Stimulated activated CD8-positive, alpha-beta memory T cell treated with anti-CD3 and anti-CD28 coated beads, Interleukin-15, amount 100 ng/mL, for 48 hours (primary cell): ENCODE measurements around the gene BCL2L12.
"Not testable (repeated sequence)": the region's sequence is repeated elsewhere in the genome, so short reads cannot be mapped to it uniquely, and the experiment has no call there.

Experiments used
- DNase-seq, 2 donors: peaks; one replicate each; pipeline ENCODE4 v3.0.0-alpha.2; 2020; ENCODE audit warnings: low read depth in 2 of 2

BCL2L12 gene, protein sequence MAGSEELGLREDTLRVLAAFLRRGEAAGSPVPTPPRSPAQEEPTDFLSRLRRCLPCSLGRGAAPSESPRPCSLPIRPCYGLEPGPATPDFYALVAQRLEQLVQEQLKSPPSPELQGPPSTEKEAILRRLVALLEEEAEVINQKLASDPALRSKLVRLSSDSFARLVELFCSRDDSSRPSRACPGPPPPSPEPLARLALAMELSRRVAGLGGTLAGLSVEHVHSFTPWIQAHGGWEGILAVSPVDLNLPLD

DNA sequence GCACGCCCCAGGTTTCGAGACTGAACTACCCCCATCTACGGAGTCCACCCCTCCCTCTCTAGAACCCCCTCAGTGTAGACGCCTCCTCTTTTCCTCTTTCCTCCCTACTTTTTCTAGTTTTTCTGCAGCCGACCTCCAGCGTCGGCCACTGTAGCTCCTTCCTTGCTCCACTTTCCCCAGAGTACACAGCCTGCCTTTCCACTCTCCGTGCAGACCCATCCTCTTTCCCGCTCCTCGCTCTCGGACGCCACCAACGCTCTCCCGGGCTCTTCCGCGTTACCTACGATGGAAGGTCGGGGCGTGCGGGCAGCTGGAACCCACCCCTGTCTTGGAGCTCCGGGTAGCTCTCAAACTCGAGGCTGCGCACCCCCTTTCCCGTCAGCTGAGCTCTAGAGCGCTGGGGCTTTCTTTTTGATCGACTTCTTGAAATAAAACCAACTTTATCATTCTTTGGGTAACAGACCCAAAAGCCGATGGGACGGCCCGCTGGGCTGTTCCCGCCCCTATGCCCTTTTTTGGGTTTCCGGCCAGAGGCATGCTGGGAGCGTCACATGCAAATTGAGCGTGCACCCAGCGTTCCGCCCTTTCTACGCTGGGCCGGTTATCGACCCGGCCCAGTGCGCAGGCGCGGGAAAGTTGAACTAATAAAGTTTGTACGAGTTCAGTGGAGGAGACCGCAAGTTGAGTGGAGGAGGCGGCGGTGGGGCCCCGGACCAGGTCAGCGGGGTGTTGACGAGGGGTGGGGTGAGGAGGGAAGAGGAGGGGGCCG lies at the start of gene BCL2L12, which contains the start of gene IRF3:
TSS of gene BCL2L12 (plus strand) at position 583 of the 769 bp plus-strand sequence. CDS start 760 bp downstream, outside the sequence.
TSS of gene IRF3 (minus strand) at position 507 of the 769 bp plus-strand sequence. CDS start 1,019 bp downstream, outside the sequence.
- DNase-seq = peak; percentile 96 to 97

DNA sequence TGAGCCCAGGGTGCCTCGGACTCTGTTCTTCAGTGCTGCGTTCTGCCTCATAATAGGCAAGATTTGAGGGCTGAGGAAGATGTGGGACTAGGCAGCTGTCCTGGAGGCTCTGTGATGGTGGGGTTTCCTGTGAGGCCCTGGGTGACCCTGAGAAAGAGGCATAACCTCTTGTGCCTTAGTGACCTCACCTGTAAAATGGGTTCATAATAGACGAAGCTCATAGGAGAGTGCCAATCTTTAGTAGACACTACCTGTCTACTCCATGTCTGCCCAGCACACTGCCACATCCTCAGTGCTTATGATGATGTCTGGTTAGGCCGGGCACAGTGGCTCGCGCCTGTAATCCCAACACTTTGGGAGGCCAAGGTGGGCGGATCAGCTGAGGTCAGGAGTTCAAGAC lies 49.2 kb upstream of the BCL2L12 start:
- DNase-seq = no peak

DNA sequence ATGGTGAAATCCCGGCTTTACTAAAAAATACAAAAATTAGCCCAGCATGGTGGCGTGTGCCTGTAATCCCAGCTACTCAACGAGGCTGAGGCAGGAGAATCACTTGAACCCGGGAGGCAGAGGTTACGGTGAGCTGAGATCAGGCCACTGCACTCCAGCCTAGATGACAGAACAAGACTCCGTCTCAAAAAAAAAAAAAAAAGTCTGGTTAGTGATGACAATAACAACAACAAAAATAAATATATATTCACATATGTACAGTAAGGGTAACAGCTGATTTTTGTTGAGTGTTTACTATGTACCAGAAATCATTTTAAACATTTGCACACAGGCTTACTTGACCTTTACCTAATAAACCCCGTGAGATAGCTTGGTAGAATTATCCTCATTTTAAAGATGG lies 48.8 kb upstream of the BCL2L12 start:
- DNase-seq = no peak

DNA sequence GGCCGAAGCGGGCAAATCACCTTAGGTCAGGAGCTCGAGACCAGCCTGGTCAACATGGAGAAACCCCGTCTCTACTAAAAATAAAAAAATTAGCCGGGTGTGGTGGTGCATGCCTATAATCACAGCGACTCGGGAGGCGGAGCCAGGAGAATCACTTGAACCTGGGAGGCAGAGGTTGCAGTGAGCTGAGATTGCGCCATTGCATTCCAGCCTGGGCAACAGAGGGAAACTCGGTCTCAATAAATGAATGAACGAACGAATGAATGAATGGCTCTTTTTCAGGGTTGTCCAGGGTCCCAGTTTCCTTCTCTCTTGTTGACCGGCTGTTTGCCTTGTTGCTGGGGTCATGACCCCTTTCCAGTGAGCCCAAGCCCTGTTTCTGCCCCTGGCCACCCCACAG lies 47.9 kb upstream of the BCL2L12 start:
- not testable (repeated sequence) for DNase-seq

DNA sequence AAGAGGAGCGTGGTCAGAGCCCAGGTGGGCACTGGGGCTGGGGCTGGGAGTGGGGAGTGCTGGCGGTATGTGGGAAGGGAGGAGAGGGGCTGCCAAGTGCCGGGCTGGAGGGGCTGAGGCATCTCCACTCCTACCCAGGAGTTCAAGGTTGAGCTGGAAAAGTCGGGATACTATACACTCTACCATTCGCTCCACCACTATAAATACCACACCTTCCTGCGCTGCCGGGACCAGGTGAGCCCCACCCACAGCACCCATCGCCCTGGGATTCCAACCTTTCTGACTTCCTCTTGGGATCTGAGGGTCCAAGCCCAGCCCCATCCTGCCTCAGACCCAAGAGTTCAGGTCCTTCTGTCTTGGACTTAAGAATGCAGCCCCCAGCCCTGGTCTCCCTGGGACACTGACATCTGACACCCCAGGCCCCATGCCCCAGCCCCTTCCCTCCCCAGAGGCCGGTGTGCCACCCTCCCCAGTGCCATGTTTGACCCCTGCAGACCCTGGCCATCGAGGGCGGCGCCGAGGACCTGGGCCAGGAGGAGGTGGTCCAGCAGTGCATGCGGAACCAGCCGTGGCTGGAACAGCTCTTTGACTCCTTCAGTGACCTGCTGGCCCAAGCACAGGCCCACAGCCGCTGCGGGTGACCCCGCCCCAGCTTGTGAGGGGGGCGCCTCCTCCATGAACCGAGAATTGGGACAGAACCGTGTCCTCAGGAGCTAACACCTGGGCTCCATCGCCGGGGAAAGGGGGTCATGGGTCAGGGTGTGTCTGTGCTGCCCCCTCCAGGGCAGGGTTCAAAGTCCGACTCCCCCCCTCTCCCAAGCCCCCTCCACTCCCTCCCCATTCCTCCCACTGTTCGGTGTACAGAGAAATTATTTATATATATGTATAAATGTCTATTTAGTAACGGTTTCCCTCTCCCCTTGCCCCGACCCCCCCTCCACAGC lies 40.5 kb upstream of the BCL2L12 start:
- DNase-seq = no peak

DNA sequence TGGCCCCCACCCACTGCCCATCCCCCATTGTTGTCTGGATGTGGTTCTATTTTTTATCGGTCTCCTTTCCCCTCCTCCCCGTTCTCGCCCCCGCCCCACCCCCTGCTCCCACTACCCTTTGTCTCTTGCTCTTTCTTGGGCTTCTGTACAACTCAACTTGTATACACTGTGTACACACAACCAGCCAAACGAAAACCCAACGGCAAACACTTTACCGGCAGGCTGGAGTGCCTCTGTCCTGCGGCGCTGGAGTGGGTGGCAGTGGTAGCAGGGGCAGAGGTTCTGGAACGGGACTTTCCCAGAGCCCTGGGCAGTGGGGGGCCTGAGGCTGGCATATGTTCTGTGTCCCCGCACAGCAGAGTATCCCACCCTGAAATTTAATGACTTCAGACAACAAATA lies 39.5 kb upstream of the BCL2L12 start:
- DNase-seq = no peak

DNA sequence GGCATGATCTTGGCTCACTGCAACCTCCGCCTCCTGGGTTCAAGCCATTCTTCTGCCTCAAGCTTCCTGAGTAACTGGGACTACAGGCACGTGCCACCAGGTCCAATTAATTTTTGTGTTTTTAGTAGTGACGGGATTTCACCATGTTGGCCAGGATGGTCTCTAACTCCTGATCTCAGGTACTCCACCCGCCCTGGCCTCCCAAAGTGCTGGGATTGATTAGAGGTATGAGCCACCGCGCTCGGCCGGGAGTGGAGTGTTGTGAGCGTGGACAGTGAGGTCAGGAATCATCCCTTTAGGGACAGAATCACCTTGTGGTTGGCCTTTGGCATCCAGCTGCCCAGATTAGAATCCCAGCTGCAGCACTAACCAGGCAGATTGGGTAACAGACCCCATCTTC lies 36.1 kb upstream of the BCL2L12 start:
- DNase-seq = no peak

DNA sequence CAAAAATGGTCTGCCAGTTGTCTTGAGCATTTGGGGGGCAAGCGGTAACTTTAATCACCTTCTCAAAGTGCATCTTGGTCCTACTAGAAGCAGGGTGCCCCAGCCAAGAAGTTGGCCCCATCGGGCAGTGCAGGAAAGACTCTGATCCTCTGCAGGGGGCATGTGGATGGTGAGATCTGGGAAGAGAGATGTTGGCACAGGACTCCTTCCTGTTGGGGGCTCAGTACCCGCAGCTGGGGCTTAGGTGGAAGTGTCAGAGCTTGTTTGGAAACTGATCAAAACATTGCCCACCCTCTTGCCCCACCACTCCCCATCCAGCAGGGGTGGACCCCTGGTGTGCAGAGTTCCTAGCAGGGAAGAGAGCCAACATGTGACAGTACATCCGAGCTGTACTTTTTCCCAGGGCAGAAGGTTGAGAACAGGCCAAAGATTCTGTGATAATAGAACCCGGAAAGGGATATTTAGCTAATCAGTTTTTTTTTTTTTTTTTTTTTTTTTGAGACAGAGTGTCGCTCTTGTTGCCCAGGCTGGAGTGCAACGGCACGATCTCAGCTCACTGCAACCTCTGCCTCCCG lies 34.6 kb upstream of the BCL2L12 start:
- no peak for DNase-seq

DNA sequence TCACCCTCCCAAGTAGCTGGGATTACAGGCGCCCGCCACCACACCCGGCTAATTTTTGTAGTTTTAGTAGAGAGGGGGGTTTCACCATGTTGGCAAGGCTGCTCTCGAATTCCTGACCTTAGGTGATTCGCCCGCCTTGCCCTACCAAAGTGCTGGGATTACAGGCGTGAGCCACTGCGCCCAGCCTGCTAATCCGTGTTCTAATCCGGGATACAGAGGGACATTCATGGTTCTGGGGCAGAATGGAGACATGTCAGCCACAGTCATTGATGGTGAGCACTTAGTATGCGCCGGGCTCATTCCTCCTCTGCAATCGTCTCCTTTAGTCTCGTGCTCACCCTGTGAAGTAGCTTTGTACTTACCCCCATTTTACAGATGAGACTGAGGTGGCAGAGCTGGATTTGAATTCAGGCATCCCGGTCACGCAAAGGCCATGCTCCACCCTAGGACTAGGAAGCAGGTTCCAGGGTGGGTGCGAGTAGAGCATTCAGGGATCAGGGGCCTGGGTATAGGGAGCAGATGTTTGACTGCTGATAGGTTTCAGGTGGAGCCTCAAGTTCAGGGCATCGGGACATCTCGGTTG lies 34.0 kb upstream of the BCL2L12 start:
- DNase-seq = no peak

DNA sequence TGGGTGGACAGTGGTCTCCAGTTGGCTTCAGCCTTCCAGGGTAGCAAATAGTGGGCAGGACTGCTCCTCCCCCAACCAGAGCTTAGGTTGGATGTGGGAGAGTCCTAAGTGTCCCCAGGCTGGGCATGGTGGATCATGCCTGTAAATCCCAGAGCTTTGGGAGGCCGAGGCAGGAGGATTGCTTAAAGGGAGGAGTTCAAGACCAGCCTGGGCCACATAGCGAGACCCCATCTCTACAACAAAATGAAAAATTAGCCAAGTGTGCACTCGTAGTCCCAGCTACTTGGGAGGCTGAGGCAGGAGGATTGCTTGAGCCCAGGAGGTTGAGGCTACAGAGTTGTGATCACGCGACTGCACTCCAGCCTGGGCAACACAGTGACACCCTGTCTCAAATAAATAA lies 33.2 kb upstream of the BCL2L12 start:
- DNase-seq = no peak

DNA sequence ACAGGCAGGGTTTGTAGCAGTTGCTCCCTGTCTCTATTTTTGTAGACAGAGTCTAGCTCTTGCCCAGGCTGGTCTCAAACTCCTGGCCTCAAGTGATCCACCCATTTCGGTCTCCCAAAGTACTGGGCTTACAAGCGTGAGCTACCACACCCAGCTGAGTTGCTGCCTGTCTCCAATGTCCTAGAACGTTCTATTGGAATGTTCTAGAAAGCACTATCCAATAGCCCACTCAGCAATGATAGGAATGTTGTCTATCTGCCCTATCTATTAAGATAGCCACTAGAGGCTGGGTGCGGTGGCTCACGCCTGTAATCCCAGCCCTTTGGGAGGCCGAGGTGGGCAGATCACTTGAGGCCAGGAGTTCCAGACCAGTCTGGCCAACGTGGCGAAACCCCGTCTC lies 32.5 kb upstream of the BCL2L12 start:
- not testable (repeated sequence) for DNase-seq

DNA sequence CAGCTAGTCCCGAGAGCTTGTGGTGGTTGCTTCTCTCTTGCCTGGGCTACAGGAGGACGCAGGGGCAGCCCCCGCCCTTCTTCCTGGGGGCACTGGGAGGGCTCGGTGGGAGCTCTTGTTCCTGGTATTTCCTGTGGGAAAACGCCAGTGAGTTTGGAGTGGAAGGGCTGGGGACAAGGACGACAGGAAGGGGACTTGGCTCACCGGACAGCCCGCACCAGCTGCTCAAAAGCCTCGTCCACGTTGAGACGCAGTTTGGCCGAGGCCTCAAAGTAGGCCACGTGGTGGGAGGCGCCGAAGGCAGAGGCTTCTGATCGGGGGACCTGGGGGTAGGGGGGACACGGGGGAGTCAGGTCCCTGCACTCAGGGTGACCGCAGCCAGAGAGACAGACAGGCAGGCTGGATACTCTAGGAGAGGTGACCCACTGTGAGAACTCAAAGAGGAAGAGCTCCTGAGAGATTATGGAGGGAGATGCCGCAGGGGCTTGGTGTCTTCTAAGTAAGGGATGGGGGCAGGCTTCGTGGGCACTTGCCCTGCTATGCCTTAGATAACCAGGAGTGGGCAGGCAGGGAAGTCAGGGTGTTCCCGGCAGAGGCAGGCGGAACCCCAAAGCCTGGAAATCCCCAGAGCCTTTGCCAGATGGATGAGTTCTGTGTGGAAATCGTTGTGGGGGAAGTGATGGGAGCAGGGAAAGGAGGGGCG lies 30.1 kb upstream of the BCL2L12 start:
- DNase-seq = no peak

DNA sequence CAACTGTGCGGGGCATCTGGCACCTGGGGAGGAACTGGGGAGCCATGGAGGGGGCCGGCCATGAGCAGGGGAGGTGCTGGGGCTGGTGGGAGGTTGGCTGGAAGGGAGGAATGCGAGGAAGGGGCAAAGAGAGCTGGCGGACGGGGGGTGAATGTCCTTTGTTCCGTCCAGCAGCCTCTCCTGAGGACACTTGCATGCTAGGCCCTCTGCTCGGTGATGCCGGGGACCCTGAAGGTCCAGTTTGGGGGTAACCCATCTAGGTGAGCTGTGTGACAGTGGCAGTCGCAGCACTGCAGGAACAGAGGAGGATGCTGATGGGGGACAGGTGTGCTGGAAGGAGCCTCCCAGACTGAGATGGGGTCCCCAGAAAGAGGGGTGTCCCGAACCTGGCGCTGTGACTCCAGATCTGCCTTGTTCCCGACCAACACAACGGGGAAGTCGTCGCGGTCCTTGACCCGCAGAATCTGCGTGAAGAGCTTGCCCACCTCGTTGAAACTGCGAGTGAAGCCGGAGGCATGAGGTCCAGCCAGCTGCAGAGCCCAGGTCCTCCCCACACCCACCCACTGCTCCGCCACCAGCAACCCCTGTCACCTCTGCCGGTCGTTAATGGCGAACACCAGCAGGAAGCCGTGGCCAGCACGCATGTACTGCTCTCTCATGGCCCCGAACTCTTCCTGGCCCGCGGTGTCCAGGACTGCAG lies 29.4 kb upstream of the BCL2L12 start:
- DNase-seq = no peak

DNA sequence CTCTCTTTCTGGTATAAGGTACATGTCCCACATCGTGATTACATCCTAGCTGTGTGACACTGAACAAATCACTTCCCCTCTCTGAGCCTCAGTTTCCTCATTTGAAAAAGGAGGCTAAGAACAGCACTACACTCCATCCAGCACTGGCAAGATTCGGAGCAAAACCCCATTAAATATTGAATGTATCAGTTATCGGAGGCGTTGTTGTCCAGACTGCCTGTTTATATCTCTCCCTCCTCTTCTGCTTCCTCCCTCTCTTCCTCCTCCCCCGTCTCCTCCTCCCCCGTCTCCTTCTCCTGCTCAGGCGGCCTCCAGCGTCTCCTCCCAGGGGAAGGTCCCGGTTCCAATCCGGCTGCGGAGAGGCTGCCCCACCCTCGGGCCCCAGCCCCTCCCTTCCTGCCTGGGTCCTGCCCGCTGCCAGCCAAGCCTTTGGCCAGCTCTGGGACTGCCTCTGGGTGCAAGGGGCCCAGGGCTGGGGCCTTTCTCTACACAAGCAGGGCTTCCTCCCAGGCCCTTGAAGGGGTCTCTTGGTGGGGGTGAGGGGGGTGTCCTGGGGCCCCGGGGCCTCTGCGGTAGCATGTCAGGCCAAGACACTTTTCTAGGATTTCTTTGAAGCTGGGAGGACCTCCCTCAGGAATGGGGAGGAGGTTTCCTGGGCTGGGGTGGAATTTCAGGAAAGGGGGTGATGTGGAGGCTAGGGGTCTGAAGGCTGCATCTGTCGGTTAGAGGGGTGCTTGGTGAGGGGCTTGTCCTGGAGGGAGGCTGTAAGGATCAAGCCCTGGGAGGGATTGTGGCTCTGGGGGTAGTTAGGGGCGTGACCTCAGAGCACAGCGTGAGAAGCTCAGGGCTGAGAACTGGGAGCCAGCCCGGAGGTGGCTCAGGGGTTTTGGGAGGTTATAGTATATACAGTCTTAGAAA lies 27.7 kb upstream of the BCL2L12 start:
- no peak for DNase-seq

DNA sequence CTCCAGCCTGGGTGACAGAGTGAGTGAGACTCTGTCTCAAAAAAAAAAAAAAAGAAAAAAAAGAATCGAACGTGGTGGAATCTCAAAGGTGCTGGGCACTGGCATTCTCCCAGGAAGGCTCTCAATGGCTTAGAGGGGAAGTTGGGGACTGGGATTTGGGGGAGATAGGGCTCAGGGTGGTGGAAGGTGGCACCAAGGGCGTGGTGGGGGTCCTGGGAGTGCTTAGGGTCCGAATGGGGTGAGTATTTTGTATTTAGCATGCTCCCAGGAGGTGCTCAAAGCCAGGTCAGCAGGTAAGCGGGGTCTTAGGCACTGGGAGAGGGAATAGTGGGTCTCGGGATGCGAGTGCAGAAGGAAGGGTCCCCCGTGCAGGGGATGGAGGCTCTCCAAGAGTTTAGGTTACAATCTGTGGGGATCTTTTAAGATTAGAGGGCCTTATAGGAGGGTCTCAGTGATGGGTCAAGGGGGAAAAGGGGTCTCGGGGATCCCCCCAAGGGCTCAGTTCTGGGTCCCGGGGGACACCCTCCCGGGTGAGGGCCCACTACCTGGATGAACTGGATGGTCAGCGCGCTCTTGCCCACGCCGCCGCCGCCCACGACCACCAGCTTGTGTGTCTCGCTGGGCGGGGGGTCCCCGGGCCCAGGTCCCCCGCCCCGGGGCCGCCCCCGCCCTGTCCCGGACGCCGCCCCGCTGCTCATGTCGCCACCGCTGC lies 26.2 kb upstream of the BCL2L12 start:
- no peak for DNase-seq

DNA sequence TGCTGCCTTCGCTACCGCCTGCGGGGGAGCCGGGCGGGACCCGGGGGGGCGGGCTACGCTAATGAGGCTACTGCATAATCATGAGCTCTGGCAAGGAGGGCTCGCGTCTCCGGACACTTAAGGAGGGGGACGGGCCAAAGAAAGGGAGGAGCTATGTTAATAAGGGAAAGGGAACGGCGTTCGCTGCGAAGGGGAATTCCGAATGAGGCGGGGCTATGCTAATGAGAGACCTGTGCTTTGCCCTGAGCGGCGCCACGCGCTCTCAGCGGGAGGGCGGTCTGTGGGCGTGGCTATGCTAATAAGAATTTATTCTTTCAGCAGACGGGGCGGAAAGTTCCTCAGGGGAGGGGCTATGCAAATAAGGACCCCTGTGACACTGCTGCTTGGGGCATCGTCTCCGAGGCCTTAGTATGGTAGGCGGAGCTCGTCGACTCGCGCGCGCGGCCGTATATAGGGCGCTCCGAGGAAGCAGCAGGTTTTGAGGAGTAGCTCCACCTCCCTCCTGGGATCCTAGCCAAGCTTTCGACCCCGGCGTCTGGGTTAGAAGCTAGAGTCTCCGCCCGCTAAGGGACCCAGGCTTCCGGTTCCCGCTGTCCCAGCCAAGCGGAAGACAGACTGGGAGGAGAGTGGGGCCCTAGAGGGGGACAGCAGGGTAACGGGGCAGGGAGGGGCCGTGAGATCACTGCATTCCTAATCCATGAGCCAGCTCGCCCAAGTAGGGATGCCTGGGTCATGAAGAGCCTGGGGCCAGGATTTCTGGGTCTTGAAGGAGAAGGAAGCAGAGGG lies 25.4 kb upstream of the BCL2L12 start, which contains the start of gene RRAS:
TSS of gene RRAS (minus strand) at position 31 of the 786 bp plus-strand sequence. CDS start 45 bp downstream, outside the sequence.
- peak; percentile 99 to 100 for DNase-seq
